T-helper 9 cell (primary cell): ENCODE measurements around the gene BBOF1.

Experiments
- DNase-seq: peaks from one replicate; pipeline ENCODE4 v3.0.0-alpha.2; 2020

The BBOF1 gene

GRCh38 chr14:74029136-74029535, 10.0 kb downstream of the BBOF1 start:
- DNase-seq, result no peak

GRCh38 chr14:74034572-74034971, 15.4 kb downstream of the BBOF1 start:
- DNase-seq, result no peak

GRCh38 chr14:74035556-74035955, 16.4 kb downstream of the BBOF1 start:
- no peak for DNase-seq

- no peak for DNase-seq
Observed at GRCh38 chr14:74038020-74038859, 19.1 kb downstream of the BBOF1 start.

- no peak for DNase-seq
Observed at GRCh38 chr14:74042296-74042695, 23.1 kb downstream of the BBOF1 start.

GRCh38 chr14:74045522-74045921, 26.4 kb downstream of the BBOF1 start:
- DNase-seq, result no peak

- no peak for DNase-seq
Observed at GRCh38 chr14:74048281-74048680, 29.1 kb downstream of the BBOF1 start.

GRCh38 chr14:74049876-74050495, 30.8 kb downstream of the BBOF1 start:
- DNase-seq, result no peak

GRCh38 chr14:74062809-74063150, 43.6 kb downstream of the BBOF1 start:
- no peak for DNase-seq

- no peak for DNase-seq
Observed at GRCh38 chr14:74064426-74064825, 45.3 kb downstream of the BBOF1 start.

GRCh38 chr14:74064883-74065282, 45.7 kb downstream of the BBOF1 start:
- no peak for DNase-seq

GRCh38 chr14:74065746-74066575, 46.8 kb downstream of the BBOF1 start:
- no peak for DNase-seq

- DNase-seq, result no peak
Observed at GRCh38 chr14:74077401-74077800, 58.3 kb downstream of the BBOF1 start.

GRCh38 chr14:74080820-74081460, 61.8 kb downstream of the BBOF1 start:
- DNase-seq, result no peak

GRCh38 chr14:74081491-74081890, 62.3 kb downstream of the BBOF1 start:
- DNase-seq, result no peak

- no peak for DNase-seq
Observed at GRCh38 chr14:74083161-74083560, 64.0 kb downstream of the BBOF1 start.

GRCh38 chr14:74083784-74084276, 64.7 kb downstream of the BBOF1 start:
- no peak for DNase-seq

GRCh38 chr14:74084277-74085046, 65.3 kb downstream of the BBOF1 start, which contains the start of the genes ALDH6A1 and LIN52:
Gene ALDH6A1, minus strand, starts transcription at chr14:74084453. Its CDS starts 59 bp downstream, at chr14:74084394.
Gene LIN52, plus strand, starts transcription at chr14:74084956. Its CDS starts 19 bp downstream, at chr14:74084975.
- DNase-seq, result peak; percentile 100

- DNase-seq, result no peak
Observed at GRCh38 chr14:74085047-74085637, 66.0 kb downstream of the BBOF1 start.

- no peak for DNase-seq
Observed at GRCh38 chr14:74085828-74086227, 66.7 kb downstream of the BBOF1 start.

GRCh38 chr14:74089251-74090020, 70.3 kb downstream of the BBOF1 start:
- no peak for DNase-seq
